Loucy (cell line): Measurements from ENCODE around the gene CUL3.

ENCODE experiments used
- EZH2phosphoT487 ChIP-seq: fragments of 200-600 bp; IDR thresholded peaks from 2 replicates; pipeline ENCODE4 v1.6.1; 2018; ENCODE audit warnings: antibody characterized with exemption, mild to moderate bottlenecking, moderate library complexity, borderline replicate concordance
- TF ChIP-seq, protein P1 (sequence below): fragments of 200-600 bp; sonication (generic); conservative IDR thresholded peaks from 2 replicates; pipeline ENCODE4 v1.5.1; 2014; ENCODE audit warnings: mild to moderate bottlenecking, antibody characterized with exemption, low read length

GRCh38 chr2:224576088-224576715 is 9.0 kb downstream of the CUL3 start:
- TF ChIP-seq, protein P1, sequence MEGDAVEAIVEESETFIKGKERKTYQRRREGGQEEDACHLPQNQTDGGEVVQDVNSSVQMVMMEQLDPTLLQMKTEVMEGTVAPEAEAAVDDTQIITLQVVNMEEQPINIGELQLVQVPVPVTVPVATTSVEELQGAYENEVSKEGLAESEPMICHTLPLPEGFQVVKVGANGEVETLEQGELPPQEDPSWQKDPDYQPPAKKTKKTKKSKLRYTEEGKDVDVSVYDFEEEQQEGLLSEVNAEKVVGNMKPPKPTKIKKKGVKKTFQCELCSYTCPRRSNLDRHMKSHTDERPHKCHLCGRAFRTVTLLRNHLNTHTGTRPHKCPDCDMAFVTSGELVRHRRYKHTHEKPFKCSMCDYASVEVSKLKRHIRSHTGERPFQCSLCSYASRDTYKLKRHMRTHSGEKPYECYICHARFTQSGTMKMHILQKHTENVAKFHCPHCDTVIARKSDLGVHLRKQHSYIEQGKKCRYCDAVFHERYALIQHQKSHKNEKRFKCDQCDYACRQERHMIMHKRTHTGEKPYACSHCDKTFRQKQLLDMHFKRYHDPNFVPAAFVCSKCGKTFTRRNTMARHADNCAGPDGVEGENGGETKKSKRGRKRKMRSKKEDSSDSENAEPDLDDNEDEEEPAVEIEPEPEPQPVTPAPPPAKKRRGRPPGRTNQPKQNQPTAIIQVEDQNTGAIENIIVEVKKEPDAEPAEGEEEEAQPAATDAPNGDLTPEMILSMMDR, result no peak
- TF ChIP-seq EZH2phosphoT487, result 0 out of 2 replicates have a peak, but pooled peaks have one; percentile 23
